NB4 (cell line): ENCODE data around the gene TRMT1.

ENCODE experiments used
- CTCF ChIP-seq: IDR thresholded peaks from one replicate; pipeline ENCODE4 v1.5.1; 2012; ENCODE audit warnings: low read depth, low read length
- TF ChIP-seq, protein P1 (sequence below): IDR thresholded peaks from 2 replicates; pipeline ENCODE4 v1.6.1; 2011; ENCODE audit warnings: low read depth, low read length

DNA sequence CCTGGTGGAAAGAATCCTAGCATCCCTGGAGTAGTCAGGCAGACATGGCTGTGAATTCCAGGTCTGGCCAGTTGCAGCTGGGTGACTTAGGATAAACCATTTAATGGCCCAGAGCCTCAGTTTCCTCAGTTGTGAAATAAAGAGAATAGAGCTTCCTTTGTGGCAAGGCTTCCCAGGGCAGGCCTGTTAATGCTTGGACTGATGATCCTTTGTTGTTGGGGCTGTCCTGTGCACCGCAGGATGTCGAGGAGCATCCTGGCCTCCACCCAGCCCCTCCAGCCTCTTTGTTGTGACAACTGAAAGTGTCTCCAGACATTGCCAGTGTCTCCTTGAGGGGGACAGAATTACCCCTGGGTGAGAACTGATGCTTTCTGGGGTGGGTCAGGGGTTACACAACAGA lies 30.2 kb downstream of the TRMT1 start:
- TF ChIP-seq, protein P1, sequence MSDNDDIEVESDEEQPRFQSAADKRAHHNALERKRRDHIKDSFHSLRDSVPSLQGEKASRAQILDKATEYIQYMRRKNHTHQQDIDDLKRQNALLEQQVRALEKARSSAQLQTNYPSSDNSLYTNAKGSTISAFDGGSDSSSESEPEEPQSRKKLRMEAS: no peak
- no peak for TF ChIP-seq CTCF
